Esophagus squamous epithelium (tissue), 4 donors: Measurements from ENCODE around the gene FHOD3.

ENCODE experiments used
- POLR2A ChIP-seq, 4 donors: fragments of 450-650 bp; IDR thresholded peaks; one replicate each; pipeline ENCODE4 v1.6.1; 2017; ENCODE audit warnings: antibody characterized with exemption in 4 of 4, mild to moderate bottlenecking in 4 of 4, moderate library complexity in 3 of 4
- TF ChIP-seq, protein P1 (sequence below), 6 experiments: fragments of 450-650 bp in 4 of 6; fragments of 200-600 bp in 2 of 6; sonication (generic) in 2 of 6; IDR thresholded peaks; one replicate each; pipeline ENCODE4 v1.5.1; 2016 to 2019; ENCODE audit warnings: antibody characterized with exemption in 6 of 6, mild to moderate bottlenecking in 4 of 6, moderate library complexity in 4 of 6

DNA sequence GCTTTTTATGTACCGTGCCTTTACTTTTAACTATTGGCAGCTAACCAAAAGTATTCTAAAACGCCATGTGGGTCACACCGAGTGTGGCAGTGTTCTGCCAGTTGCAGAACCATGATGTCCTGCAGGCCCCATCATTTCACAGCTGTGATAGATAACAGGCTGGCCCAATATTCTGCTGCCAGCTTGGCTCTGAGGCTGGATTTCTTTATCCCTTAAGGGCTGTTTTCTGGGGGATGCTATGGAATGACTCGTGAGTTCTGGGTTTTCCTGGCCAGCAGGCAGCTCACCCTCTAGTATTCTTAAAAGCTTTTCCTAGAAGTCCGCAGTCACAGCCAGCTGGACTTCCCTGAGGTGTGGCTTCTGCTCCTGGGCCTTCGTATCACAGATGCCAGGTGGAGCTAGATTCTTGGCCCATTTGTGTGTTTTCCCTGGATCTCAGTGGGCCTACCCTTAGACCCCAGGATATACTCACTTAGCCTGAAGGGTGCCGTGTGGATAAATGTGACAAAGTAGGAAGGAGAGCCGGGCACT lies 41.0 kb downstream of the FHOD3 start:
- TF ChIP-seq, protein P1, sequence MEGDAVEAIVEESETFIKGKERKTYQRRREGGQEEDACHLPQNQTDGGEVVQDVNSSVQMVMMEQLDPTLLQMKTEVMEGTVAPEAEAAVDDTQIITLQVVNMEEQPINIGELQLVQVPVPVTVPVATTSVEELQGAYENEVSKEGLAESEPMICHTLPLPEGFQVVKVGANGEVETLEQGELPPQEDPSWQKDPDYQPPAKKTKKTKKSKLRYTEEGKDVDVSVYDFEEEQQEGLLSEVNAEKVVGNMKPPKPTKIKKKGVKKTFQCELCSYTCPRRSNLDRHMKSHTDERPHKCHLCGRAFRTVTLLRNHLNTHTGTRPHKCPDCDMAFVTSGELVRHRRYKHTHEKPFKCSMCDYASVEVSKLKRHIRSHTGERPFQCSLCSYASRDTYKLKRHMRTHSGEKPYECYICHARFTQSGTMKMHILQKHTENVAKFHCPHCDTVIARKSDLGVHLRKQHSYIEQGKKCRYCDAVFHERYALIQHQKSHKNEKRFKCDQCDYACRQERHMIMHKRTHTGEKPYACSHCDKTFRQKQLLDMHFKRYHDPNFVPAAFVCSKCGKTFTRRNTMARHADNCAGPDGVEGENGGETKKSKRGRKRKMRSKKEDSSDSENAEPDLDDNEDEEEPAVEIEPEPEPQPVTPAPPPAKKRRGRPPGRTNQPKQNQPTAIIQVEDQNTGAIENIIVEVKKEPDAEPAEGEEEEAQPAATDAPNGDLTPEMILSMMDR (IDR thresholded peaks at IDR 0.05): no peak
- no peak for TF ChIP-seq POLR2A (IDR thresholded peaks at IDR 0.05)
